ENCODE results near the gene IL10RB.
"Not testable (repeated sequence)": the region's sequence is repeated elsewhere in the genome, so short reads cannot be mapped to it uniquely, and the experiment has no call there.

IL10RB gene

DNA sequence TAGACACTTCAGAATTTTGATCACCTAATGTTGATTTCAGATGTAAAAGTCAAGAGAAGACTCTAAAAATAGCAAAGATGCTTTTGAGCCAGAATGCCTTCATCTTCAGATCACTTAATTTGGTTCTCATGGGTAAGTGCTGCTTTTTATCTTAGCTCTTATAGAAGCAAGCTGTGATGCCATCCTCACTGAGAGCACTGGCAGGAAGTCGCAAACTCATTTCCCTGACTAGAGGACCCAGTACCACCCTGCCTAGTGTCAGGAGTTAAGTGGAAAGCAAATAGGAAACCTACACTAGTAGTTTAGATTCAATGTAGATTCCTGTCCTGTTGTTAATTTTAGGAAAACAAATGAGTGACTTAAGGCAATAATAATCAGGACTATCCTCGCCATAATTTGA is 24.3 kb upstream of the IL10RB start:
- DNase-seq (ENCODE audit: low read depth), result no peak

GRCh38 chr21:33242846-33243245 is 23.3 kb upstream of the IL10RB start:
- DNase-seq (ENCODE audit: low read depth), result not testable (repeated sequence)

DNA sequence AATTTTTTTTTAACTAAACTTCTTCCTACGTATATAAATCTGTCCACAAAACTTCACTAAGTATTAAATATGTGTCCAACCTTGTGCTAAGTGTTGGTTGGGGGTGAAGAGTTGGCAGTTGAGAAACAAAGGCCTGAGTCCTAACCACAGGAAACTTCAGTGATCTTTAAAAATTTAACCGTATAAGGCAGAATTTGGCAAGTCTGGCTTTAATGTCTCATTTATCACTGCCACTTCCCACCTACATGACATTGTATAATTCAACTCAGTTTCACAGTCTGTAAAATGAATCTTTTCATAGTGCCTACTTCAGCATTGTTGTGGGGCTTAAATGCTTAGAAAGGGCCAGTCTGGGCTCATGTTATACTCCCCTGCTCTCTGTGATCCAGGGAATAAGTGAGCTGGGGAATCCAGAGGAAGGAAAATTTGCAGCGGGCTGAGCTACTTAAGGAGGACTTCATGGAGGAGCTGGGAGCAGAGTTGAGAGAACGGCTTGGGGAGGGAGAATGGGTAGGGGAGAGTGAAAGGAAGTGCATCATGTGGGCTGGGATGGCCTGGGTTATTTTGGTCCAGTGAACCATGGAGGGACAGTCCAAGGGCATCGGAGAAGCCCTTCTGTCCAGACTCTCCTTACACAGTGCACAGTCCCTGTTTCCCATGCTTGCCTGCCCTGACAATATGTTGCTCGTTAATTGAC is 21.9 kb upstream of the IL10RB start:
- DNase-seq (ENCODE audit: low read depth), result no peak

- DNase-seq (ENCODE audit: low read depth), result no peak
Measured at GRCh38 chr21:33244779-33245105, 21.4 kb upstream of the IL10RB start.

DNA sequence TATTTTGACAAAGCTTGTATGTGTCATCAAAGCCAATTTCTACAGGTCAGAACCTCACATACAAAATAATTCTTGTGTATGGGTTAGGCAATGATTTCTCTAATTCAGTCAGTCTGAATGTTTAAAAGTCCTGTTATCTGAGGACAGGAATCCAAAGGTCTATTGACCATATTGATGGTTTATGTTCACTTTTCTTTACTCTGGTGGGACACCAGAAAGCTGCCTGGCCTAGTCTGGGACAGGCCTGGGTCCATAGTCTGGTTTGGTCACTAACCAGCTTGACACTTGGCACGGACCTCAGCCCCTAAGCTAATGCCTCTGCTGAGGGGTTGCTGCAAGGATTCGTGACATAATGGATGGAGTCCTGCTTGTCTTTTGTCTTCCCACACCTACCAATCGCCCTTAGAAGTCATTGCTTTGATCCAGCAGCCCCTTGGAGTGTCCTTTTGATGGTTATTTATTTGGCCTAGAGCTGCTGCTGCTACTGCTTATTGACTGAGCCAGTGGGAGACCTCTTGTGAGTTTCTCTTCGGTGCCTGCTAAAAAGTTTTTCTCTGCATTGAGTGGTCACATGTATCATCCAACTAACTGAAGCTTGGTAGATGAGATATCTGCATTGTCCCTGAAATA is 20.8 kb upstream of the IL10RB start:
- no peak for DNase-seq (ENCODE audit: low read depth)

DNA sequence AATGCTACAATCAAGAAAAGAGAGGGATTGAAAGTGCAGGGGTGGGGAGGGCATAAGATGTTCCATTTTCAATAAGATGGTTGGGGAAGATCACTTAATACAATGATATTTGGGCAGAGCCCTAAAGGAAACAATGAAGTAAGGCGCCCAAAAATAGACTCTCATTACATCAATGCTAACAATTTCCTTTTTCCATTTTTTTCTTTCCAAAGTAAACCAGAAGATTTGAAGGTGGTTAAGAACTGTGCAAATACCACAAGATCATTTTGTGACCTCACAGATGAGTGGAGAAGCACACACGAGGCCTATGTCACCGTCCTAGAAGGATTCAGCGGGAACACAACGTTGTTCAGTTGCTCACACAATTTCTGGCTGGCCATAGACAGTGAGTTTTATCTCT is 19.7 kb upstream of the IL10RB start:
- no peak for DNase-seq (ENCODE audit: low read depth)

DNA sequence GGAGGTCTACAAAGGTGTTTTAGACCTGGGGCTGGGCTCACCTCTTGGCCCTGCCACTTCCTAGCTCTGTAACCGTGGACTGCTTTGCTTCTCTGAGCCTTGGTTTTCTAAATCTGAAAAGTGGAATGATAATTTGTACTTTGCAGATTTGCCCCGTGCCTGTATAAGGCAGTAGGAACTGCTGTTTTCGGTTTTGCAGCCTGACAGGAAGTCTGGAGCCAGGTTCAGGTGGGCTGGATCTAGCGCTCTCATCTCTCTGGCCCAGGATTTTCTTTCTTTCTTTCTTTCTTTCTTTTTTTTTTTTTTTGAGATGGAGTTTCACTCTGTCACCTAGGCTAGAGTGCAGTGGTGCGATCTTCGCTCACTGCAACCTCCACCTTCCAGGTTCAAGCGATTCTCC is 19.2 kb upstream of the IL10RB start:
- DNase-seq (ENCODE audit: low read depth), result no peak

DNA sequence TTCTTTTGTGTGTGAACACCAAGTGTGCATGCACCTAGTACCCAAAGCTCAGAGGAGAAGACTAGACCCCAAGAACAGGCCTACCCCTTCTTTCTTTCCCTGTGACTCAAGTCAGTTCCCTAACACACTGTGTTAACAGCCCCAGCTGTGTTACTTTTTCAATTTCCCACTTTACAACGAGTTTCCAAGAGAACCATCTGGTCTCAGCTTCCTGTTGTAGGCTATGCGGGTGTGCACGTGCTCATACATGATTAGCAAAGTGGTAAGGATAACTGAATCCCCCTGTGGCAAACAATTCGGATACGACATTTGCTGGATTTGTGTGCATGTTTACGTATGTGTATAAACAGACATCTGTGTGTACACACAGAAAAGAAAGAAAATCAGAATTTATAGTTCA is 18.6 kb upstream of the IL10RB start:
- no peak for DNase-seq (ENCODE audit: low read depth)

DNA sequence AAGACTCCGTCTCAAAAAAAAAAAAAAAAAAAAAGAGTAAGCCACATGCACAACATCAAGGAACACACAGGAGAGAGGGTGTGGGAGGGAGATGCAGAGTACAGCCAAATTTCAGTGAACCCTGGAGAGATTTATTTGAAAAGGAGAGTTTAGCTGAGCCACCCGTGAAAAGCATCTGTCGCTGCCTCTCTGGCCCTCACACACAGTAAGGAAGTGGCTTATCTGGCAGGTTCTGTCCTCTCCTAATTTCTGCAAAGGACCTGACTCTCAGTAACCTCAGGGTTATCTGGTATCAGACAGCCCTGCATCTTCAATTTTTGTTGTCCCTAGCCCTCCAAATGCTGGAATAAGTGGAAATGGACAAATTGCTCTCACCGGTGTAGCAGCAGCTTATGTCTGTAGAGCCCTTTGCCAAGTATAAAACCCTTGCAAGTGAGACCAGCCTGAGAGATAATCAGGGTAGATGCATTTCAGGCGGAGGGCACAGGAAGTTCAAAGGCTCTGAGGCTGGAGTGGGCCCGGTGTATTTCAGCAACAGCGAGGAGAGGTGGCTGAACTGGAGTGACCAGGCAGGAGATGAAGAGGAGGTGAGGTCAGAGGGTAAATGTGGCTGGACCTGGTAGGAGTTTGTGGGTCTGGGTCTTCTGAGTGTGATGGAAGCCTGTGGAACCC is 16.7 kb upstream of the IL10RB start:
- DNase-seq (ENCODE audit: low read depth), result no peak

DNA sequence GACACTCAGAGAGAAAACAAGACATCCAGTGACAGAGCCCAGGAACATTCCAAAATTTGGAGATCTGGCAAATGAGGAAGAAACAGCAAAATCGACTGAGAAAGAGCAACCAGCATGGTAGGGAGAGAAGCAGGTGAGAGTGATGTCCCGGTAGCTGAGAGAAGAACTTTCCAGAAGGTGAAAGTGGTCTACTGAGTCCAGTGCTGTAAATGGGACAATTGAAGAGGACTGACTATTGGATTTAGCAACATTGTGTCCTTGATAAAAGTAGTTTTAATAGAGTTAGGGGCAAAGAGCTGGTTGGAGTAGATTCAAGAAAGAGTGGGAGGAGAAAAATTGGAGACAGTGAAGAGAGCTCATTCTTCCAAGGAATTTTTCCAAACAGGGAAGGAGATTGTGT is 15.0 kb upstream of the IL10RB start:
- DNase-seq (ENCODE audit: low read depth), result no peak

DNA sequence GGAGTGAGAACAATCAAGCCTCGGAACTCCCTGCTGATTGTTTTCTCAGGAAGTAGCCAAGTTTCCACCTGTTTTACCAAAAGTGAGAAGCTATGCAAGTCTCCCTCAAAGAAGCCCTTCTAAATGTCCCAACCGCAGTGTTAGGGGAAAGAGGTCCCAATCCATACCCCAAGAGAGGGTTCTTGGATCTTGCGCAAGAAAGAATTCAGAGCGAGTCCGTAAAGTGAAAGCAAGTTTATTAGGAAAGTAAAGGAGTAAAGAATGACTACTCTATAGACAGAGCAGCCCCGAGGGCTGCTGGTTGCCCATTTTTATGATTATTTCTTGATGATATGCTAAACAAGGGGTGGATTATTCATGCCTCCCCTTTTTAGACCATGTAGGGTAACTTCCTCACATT is 12.8 kb upstream of the IL10RB start:
- not testable (repeated sequence) for DNase-seq (ENCODE audit: low read depth)

DNA sequence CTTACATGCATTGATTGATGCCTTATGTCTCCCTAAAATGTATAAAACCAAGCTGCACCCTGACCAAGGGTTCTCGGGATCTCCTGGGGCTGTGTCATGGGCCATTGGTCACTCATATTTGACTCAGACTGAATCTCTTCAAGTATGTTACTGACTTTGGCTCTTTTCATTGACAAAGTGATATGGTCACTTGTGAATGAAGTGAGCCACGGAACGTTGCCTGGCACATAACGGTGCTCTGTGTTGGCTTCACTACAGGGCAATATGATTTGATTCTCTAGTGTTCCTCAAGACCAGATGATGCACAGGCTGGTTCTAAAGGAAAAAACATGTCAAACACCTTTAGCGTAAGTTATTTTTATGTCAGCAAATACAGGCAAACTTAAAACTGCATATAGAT is 11.4 kb upstream of the IL10RB start:
- no peak for DNase-seq (ENCODE audit: low read depth)

DNA sequence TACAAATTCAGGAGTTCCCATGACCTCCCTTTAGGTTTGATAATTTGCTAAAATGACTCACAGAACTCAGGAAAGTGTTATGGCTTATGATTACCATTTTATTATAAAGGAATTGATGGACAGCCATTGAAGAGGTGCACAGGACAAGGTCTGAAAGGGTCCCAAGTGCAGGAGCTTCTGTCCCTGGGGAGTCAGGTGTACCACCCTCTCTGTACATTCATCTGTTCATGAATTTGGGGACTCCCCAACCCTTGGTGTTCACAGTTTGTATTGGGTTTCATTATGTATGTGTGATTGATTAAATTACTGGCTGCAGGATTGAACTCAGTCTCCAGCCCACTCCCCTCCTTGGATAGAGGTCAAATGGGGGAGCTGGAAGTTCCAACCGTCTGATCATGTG is 10.8 kb upstream of the IL10RB start:
- no peak for DNase-seq (ENCODE audit: low read depth)

DNA sequence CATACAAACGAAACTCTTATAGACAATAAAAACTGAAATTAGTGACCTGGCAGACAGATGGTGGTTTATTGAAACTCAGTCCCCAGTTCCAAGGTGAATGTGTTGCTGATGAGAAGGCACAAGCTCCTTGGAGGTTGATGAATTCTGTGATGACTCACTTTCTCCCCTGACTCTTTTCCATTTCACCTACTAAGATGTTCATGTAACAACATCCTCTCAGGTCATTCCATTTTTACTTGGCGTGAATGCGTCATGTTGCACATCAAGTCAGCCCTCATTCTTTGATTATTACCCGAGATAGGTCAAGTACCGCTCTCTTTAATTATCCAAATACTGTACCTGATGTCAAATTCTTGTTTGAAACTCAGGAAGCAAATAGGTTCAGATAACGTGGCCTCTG is 10.1 kb upstream of the IL10RB start:
- DNase-seq (ENCODE audit: low read depth), result no peak

DNA sequence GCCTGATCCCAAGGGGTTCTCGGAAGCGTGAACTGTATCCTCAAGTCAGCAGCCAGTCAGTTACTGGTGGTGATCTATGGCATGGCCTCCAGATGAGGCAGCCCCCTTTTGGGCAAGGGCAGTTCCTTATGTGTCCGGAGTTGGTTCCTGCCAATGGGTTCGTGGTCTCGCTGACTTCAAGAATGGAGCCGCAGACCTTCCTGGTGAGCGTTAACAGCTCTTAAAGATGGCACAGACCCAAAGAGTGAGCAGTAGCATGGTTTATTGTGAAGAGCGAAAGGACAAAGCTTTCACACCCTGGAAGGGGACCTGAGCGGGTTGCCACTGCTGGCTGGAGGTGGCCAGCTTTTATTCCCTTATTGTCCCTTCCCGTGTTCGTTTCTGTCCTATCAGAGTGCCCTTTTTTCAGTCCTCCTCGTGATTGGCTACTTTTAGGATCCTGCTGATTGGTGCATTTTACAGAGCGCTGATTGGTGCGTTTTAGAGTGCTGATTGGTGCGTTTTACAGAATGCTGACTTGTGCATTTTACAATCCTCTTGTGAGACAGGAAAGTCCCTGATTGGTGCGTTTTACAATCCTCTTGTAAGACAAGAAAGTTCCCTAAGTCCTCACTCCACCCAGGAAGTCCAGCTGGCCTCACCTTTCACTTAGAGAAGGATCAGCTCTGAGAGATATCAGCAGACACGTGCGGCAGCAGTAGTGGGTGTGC is 8.9 kb upstream of the IL10RB start:
- no peak for DNase-seq (ENCODE audit: low read depth)

DNA sequence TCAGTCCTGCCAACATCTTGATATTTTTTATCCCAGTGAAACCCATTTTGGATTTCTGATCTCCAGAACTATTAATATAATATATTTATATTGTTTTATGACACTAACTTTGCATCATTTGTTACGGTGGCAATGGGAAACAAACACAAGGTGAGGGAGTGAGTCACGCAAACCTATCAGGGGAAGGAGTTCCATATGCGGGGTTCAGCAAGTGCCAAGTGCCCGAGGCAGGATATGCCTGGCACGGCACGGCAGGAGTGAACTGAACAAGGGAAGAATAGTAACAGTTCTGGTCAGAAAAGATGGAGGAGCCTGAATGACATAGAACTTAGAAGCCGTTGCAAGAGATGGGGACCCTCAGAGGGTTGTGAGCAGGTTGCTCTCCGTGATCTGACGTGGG is 7.7 kb upstream of the IL10RB start:
- DNase-seq (ENCODE audit: low read depth), result no peak

- DNase-seq (ENCODE audit: low read depth), result peak; percentile 36
Measured at GRCh38 chr21:33259428-33259827, 6.7 kb upstream of the IL10RB start.

DNA sequence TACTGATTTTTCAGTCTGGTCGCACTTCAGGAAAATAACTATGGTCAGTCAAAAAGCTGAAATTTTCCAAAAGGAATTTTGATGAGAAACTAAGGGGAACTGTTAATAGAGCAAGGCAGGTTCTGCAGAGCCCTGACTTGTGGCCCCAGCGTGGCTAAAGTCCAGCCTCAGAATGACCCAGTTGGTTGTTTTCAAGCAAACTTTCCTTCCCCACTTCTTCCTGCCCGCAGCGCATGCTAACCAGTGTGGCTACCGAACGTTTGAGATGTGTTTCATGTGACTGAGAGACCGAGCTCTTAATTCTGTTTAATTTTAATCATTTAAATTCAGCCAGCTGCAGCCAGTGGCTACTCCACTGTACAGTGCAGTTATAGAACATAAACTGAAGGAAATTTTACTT is 6.2 kb upstream of the IL10RB start:
- DNase-seq (ENCODE audit: low read depth), result no peak

DNA sequence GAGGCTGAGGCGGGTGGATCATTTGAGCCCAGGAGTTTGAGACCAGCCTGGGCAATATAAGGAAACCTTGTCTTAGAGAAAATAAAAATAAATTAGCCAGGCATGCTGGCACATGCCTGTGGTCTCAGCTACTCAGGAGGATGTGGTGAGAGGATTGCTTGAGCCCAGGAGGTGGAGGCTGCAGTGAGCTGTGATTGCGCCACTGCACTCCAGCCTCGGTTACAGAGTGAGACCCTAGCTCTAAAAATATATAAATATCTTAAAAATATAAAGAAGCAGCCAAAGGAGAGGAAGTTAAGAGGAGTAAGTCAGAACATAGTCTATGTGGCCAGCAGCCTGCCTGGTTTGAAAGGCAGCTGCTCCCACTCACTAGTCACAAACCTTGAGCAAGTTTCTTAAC is 4.5 kb upstream of the IL10RB start:
- DNase-seq (ENCODE audit: low read depth), result no peak

GRCh38 chr21:33262921-33263320 is 3.2 kb upstream of the IL10RB start:
- no peak for DNase-seq (ENCODE audit: low read depth)

- DNase-seq (ENCODE audit: low read depth), result no peak
Measured at GRCh38 chr21:33264561-33264960, 1.6 kb upstream of the IL10RB start.

DNA sequence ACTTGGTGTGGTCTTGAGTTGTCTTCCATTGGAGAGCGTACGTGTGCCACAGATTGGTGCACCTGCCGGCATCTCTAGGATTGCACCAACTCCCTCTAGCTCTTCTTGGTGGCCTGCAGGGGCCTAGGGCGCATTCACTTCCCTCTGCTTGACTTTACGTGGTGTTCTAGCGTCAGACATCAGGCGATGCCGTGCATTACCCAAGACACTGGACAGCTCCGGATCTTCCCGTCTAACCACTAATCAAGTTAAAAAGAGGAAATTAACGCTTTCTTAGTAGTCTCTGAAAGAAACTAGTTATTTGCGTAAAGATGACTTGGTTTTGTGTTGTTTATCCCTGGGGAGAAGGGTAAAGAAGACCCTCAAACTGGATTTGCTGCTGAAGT is 510 bp upstream of the IL10RB start:
- no peak for DNase-seq (ENCODE audit: low read depth)

DNA sequence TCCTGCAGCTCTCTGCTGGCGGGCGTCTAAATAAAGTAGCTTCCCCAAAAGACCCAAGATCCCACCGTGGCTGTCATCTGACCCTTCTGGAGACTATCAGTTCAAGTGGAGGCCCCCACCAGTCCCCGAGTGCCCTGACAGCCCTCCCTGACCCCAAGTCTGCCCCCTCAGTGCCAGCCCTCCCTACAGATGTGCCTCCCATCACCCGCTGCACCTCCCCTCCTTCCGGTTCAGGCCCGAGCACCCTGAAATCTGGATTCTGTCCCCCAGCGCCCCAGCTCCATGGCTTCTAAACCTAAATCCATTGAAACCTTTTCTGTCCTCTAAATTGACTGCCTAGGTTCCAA is 595 bp downstream of the IL10RB start:
- no peak for DNase-seq (ENCODE audit: low read depth)

Measured in HS-5 (cell line).